ENCODE measurements around the gene TDP1. TPM values are rescaled to one million over a fixed set of nuclear protein-coding genes. Genes with fewer than 3 reads are reported as not detected.

The TDP1 gene
- total RNA-seq, 1 experiment from 2014 or later: 23.9 TPM

DNA sequence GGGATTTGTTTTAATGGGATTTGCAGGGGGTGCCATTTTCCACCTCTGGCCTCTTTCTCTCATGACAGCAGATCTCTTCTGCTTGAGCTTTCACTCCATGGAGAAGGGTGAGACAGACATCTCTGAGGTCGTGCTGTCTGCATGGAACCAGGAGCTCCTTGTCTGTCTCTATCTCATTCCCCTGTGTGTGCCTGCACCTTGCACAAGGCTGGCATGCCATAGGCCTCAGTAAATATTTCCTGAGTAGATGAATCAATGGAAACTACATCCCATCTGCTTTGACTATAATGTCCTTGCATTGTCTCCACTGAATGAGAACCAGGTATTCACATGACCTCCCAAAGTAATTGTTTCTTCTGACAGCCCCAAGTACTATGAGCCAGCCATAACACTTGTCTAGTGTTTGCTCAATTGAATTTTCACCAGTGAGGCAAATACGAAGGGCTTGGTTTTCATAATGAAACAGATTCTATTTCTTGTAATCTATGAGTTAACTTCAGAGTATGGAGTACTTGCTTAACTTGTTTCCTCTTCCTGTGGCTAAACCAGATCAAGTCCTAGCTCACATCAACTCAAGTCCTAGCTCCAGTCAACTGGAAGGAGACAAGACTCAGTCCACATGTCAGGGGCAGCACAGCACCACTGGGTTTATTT lies 138.3 kb downstream of the TDP1 start:
- no peak for TF ChIP-seq REST (IDR thresholded peaks at IDR 0.05; ENCODE audit: insufficient read depth in 1 of 2, low read depth in 2 of 2, low read length in 1 of 2)
- no peak for TF ChIP-seq POLR2AphosphoS5 (IDR thresholded peaks at IDR 0.05; ENCODE audit: low read depth, low read length)
- no peak for TF ChIP-seq TCF7L2 (IDR thresholded peaks at IDR 0.05; ENCODE audit: low read depth, low read length)
- TF ChIP-seq SIN3A (IDR thresholded peaks at IDR 0.05; ENCODE audit: borderline replicate concordance, insufficient read depth, low read depth, low read length): no peak
- TF ChIP-seq, protein P1, sequence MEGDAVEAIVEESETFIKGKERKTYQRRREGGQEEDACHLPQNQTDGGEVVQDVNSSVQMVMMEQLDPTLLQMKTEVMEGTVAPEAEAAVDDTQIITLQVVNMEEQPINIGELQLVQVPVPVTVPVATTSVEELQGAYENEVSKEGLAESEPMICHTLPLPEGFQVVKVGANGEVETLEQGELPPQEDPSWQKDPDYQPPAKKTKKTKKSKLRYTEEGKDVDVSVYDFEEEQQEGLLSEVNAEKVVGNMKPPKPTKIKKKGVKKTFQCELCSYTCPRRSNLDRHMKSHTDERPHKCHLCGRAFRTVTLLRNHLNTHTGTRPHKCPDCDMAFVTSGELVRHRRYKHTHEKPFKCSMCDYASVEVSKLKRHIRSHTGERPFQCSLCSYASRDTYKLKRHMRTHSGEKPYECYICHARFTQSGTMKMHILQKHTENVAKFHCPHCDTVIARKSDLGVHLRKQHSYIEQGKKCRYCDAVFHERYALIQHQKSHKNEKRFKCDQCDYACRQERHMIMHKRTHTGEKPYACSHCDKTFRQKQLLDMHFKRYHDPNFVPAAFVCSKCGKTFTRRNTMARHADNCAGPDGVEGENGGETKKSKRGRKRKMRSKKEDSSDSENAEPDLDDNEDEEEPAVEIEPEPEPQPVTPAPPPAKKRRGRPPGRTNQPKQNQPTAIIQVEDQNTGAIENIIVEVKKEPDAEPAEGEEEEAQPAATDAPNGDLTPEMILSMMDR (IDR thresholded peaks at IDR 0.05): no peak
- no peaks in the 10 kb centered on the region for H3K4me1 ChIP-seq (ENCODE audit: control insufficient read depth, insufficient read depth, low read length)
- H3K36me3 ChIP-seq (ENCODE audit: control insufficient read depth, insufficient read depth, low read length): no peaks in the 10 kb centered on the region
- H3K27ac ChIP-seq (ENCODE audit: low read length): no peak overlapping the region
- H3K9me3 ChIP-seq (ENCODE audit: control insufficient read depth, insufficient read depth, low read depth, low read length): no peaks in the 10 kb centered on the region
- H3K27me3 ChIP-seq (ENCODE audit: control insufficient read depth, insufficient read depth, low read length): no peaks in the 10 kb centered on the region
- POLR2A ChIA-PET: no interaction called here
- CTCF ChIA-PET: no interaction called here
- intact Hi-C loops (cut with micrococcal nuclease; ENCODE audit: unreplicated experiment): no loop called here
- H3K4me3 ChIP-seq (ENCODE audit: low read depth in 2 of 2, low read length in 2 of 2): no peak overlapping the region
- no peak for ATAC-seq
- in situ Hi-C loops (cut with HindIII; ENCODE audit: low pct_unique_long_range_greater_than_20kb, low sequenced_read_pairs): no loop called here
- no TSS peak for BruUV-seq (replicated peaks)
- no peak for DNase-seq (ENCODE audit: low read depth, low spot score)

Other genes starting within 250 kb of the TDP1 start
- gene EFCAB11, start 1.2 kb upstream of the TDP1 start, total RNA-seq (2021; ENCODE audit: unreplicated experiment): 12.3 TPM
- not detected for gene KCNK13, start 106.1 kb downstream of the TDP1 start, total RNA-seq (2021; ENCODE audit: unreplicated experiment)